ENCODE measurements around the gene COL11A2. TPM values are rescaled to one million over a fixed set of nuclear protein-coding genes. Genes with fewer than 3 reads are reported as not detected.

Gene COL11A2
- total and polyA plus RNA-seq, 2 donors (not counting 3 experiments of a cell fraction or from before 2014, with no cell fraction given): 0.65 to 1.3 TPM

DNA sequence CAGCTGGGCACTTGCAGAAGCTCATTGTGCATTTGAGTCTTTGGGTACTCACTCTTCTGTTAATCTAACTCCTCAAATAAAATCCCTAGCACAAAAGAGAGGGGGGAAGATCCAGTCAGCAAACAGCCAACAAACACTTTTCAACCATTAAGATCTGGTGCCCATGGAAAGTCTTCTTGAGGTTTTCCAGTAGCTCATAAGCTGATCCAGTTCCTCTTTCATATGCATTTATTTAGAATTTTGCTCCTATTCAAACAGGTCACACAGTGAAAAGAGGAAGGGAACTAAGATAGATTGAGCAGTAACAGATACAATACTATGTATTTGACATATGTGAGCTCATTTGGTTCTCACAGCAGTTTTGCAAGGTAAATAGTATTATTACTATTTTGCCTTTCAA lies 77.9 kb downstream of the COL11A2 start:
- Histone ChIP-seq H2AFZ (ENCODE audit: low read depth, low read length) (no peak overlapping the region), H3K4me3 (replicated peaks in 1 of 3; ENCODE audit: insufficient read depth in 1 of 3, low read depth in 1 of 3, low read length in 3 of 3) (no peak overlapping the region), H3K27ac (ENCODE audit: insufficient read depth, low read depth, low read length) (no peak overlapping the region), H3K9me3 (replicated peaks; ENCODE audit: control insufficient read depth, insufficient read depth, low read length) (no peaks in the 10 kb centered on the region), H3K79me2 (ENCODE audit: control insufficient read depth, insufficient read depth, low read length) (no peaks in the 10 kb centered on the region), H3K36me3 (ENCODE audit: control insufficient read depth in 2 of 2, extremely low read depth in 1 of 2, insufficient read depth in 2 of 2, low read length in 2 of 2) (no peaks in the 10 kb centered on the region), H3K4me1 (ENCODE audit: control insufficient read depth, extremely low read depth, insufficient read depth, low read length) (no peaks in the 10 kb centered on the region), H3K4me2 (ENCODE audit: insufficient read depth, low read length) (no peak overlapping the region), H3K27me3 (ENCODE audit: control insufficient read depth in 2 of 2, insufficient read depth in 2 of 2, low read length in 2 of 2) (peaks cover 51 to 53% of the 10 kb centered on the region in 2 experiments), H3K9ac (replicated peaks; ENCODE audit: extremely low read depth, insufficient read depth, low read length) (no peak overlapping the region), H4K20me1 (replicated peaks; ENCODE audit: control insufficient read depth, extremely low read depth, insufficient read depth, low read length) (no peaks in the 10 kb centered on the region), H3K9me1 (replicated peaks; ENCODE audit: control insufficient read depth, extremely low read depth, insufficient read depth, low read length) (no peaks in the 10 kb centered on the region)
- no peak for DNase-seq (ENCODE audit: low read depth, low spot score)
- TF ChIP-seq MYC (IDR thresholded peaks at IDR 0.05; ENCODE audit: low read depth, low read length): no peak
- no peak for TF ChIP-seq CTCF (IDR thresholded peaks at IDR 0.05; ENCODE audit: extremely low read depth in 1 of 2, insufficient read depth in 1 of 2, low read depth in 1 of 2, low read length in 2 of 2)
- no peak for TF ChIP-seq FOS (IDR thresholded peaks at IDR 0.05; ENCODE audit: borderline replicate concordance, insufficient read depth, low read length)
- TF ChIP-seq EZH2 (IDR thresholded peaks at IDR 0.05; ENCODE audit: borderline replicate concordance, low read depth, low read length, severe bottlenecking): no peak
- TF ChIP-seq GATA2 (IDR thresholded peaks at IDR 0.05; ENCODE audit: insufficient read depth, insufficient read length, low read depth, low read length): no peak
- TF ChIP-seq MAX (IDR thresholded peaks at IDR 0.05; ENCODE audit: insufficient read depth, insufficient read length): no peak
- TF ChIP-seq POLR2A (IDR thresholded peaks at IDR 0.05; ENCODE audit: low read depth, low read length): no peak
- TF ChIP-seq POLR2AphosphoS5 (IDR thresholded peaks at IDR 0.05; ENCODE audit: insufficient read depth, low read depth, low read length): no peak
- no peak for TF ChIP-seq JUN (IDR thresholded peaks at IDR 0.05; ENCODE audit: borderline replicate concordance, insufficient read depth, insufficient read length, low read depth)
- no peak for FAIRE-seq
- POLR2A ChIA-PET: no interaction called here
- BruUV-seq (replicated peaks): no TSS peak
- dilution Hi-C loops (cut with MboI; ENCODE audit: extremely low pct_ligation_motif_present, low sequenced_read_pairs) (no loop called here), intact Hi-C loops (cut with micrococcal nuclease) (no loop called here)
- CTCF ChIA-PET: interaction anchor here (0.8 to 1.8 kb wide), 5 partner anchors 11 to 247 kb away, joined by 3 to 11 read pairs (median 4); no protein-coding TSS in a partner anchor

Data from endothelial cell of umbilical vein (primary cell).